Suprapubic skin (tissue), 4 donors: Measurements from ENCODE around the gene NBEA.

Experiments used
- CTCF ChIP-seq, 2 donors: fragments of 200-600 bp in 1 of 2; fragments of 450-650 bp in 1 of 2; sonication (generic) in 1 of 2; IDR thresholded peaks; one replicate each; pipeline ENCODE4 v1.5.1; 2016 to 2019; ENCODE audit warnings: antibody characterized with exemption in 2 of 2, mild to moderate bottlenecking in 1 of 2, moderate library complexity in 1 of 2
- EP300 ChIP-seq: sonication (generic); formaldehyde crosslinking; IDR thresholded peaks from one replicate; pipeline ENCODE4 v1.6.1; 2017; ENCODE audit warnings: antibody characterized with exemption
- POLR2A ChIP-seq, 2 donors: fragments of 450-650 bp; IDR thresholded peaks; one replicate each; pipeline ENCODE4 v1.6.1; 2017; ENCODE audit warnings: antibody characterized with exemption in 2 of 2, mild to moderate bottlenecking in 2 of 2, moderate library complexity in 2 of 2
- POLR2AphosphoS5 ChIP-seq, 3 donors: sonication (generic); formaldehyde crosslinking; IDR thresholded peaks; one replicate each; pipeline ENCODE4 v1.6.1; 2017; ENCODE audit warnings: antibody characterized with exemption in 3 of 3

- TF ChIP-seq CTCF (IDR thresholded peaks at IDR 0.05) (no peak), POLR2A (IDR thresholded peaks at IDR 0.05) (no peak), POLR2AphosphoS5 (IDR thresholded peaks at IDR 0.05) (no peak), EP300 (no peak)
Measured at GRCh38 chr13:35127466-35127865, 185.4 kb downstream of the NBEA start.
